ENCODE results near the gene GALNT10. TPM values are rescaled to one million over a fixed set of nuclear protein-coding genes. Genes with fewer than 3 reads are reported as not detected.

GALNT10 gene
- total RNA-seq, 2 donors from 2014 or later: 25.2 to 30.6 TPM

DNA sequence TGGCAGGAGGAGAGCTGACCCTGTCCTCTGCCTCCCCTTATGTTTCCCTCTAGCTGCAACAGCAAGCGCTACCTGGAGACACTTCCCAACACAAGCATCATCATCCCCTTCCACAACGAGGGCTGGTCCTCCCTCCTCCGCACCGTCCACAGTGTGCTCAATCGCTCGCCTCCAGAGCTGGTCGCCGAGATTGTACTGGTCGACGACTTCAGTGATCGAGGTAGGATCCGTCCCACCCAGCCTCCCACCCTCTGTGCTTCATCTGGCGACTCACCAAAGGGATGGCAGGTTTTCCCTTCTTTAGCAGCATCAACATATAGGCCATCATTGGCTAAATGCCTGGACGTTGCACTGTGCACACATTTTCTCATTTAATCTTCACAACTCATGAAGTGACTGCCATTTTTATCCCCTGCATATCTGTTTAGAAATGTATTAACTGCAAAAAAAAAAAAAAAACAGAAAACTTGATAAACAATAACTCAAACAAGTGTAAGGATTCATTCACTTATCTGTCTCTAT, 139.0 kb downstream of the GALNT10 start:
- intact Hi-C loops (cut with DNase I): no loop called here
- DNase-seq (ENCODE audit: low spot score): no peak

DNA sequence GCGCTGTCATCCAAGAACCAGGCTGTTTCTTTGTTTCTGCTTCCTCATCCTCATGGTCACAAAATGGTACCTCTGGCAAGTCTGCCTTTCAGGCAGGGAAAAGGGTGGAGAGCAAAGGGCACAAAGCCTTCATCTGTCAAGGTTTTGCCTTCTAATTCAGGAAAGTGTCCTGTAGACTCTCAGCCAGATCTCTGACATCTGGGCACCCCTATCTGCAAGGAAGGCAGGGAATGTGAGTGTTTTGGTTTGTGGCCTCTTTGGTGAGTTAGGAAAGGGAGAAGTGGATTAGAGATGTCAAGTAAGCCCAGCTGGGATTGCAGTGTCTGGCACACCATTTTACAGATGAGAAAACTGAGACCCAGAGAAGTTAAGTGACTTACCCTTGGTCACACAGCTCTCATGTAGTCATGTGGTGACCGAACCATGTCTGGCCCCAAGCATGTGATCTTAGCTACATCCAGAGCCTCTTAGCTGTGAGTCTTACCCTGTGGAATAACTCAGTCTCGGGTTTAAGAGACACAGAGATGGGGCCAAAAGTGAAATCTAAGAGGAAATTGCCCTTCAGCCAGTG, 139.6 kb downstream of the GALNT10 start:
- no peak for DNase-seq (ENCODE audit: low spot score)
- intact Hi-C loops (cut with DNase I): no loop called here

DNA sequence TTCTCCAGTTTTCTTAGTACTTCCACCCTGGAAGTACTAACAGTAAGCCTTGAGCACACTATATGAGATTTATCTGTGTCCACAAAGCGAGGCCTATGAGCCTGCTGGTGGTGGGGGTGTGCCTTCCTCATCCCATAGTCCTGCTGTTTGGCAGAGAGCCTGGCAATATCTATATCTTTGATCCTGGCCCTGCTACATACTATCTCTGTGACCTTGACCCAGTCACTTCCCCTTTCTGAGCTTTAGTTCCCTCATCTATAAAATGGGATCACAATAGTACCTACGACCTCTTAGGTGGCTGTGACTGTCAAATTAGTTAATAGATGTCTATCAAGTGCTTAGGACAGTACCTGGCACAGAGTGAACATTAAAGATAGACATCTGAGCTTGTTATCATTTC, 140.7 kb downstream of the GALNT10 start:
- intact Hi-C loops (cut with DNase I): no loop called here
- no peak for DNase-seq (ENCODE audit: low spot score)

DNA sequence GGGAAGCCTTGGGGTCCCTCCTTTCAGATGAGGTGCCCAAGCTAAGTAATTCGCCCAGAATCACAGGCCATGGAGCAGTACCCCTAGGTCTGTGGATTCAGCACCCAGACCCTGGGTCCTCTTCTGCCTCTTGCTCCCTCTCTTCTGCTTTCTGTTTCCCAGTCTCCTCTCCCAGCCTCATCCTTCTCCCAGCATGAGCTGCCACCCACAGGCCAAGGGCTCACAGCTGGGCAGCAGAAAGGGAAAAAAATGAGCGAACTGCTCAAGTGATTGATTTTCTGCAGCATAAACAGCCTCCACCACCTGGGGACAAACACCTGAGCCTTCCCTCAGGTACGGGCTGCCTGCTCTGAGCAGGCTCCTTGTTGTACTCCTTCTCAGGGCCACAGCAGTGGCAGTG, 141.4 kb downstream of the GALNT10 start:
- DNase-seq (ENCODE audit: low spot score): no peak
- intact Hi-C loops (cut with DNase I): no loop called here

DNA sequence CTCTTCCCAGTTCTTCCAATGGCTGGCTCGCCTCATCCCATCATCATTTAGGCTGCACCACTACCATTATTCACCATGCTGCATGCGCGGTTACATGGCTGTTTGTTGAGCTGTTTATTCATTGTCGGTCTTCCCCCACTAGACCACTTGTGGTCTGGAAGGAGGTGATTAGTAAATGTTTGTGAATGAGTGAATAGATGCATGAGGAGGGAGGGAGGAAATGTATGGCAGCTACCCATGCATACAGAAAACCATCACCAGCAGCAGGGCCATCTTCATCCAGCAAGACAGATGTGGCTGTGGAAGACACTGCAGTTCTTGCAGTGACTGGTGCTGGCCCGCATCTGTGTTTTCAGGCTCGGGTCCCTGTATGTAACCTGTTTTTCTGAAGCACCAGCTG, 141.9 kb downstream of the GALNT10 start:
- intact Hi-C loops (cut with DNase I): no loop called here
- DNase-seq (ENCODE audit: low spot score): no peak

DNA sequence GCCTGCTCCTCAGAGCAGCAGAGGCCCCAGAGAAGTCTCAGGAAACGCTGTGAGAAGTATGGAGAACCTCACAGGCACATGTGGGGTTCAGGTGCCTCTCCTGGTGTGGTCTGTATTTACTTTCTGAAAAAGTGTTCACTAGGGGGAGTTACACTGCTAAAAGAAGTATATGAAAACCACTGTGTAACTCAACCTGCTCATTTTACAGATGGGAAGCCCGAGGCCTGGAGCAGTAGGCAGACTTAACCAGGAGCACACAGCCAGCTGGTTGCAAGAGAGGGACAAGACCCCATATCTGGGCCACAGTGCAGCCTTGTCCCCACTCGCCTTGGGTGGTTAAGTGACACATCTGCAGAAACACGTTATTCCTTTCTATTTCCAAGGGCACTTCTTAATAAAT, 142.5 kb downstream of the GALNT10 start:
- intact Hi-C loops (cut with DNase I): no loop called here
- DNase-seq (ENCODE audit: low spot score): no peak

DNA sequence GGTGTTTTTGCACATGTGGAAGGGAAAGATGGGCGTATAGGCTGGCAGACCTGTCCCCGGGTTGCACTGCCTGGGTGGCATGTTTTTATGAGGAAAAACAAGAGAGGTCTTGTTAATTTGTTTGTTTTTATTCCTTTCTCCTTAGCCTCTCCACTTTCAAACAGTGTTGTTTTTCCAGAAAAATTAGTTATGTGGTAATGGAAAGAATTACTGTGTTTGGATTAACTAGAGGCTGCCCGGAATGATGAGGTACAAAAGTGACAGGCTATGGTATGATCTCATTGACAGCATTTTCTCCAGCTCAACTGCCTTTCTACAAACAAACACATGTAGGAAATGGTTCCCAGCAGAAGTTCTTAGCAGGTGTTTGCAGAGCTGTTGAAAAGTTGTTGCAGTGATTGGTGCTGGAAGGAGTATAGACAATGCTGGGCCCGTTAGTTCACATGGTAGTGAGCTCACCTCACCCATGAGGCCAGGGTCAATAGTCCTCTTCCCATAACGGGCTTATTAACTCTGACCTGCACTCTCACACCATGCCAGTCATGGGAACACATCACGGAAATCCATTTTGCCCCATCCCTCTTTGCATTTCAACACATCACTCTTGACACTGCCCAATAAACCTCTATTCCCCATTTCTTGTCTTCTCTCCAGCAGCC, 144.0 kb downstream of the GALNT10 start:
- intact Hi-C loops (cut with DNase I): no loop called here
- no peak for DNase-seq (ENCODE audit: low spot score)

DNA sequence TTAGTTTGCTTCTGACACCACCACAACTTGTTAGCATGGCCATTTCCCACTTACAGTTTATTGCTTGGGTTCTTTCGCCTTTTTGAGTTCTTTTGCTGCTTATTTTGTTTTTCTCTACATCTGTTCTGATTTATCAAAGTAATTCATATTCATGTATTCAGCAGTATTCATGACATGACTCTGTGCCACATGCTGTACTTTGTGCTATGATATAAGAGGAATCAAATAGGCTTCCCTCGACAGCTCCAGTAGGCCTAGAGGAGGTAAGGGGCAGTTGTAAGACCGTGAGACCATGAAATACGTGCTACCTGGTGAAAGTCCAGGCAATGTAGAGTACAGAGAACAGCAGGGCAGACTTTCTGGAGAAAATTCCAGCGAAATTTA, 144.5 kb downstream of the GALNT10 start:
- intact Hi-C loops (cut with DNase I): no loop called here
- no peak for DNase-seq (ENCODE audit: low spot score)

DNA sequence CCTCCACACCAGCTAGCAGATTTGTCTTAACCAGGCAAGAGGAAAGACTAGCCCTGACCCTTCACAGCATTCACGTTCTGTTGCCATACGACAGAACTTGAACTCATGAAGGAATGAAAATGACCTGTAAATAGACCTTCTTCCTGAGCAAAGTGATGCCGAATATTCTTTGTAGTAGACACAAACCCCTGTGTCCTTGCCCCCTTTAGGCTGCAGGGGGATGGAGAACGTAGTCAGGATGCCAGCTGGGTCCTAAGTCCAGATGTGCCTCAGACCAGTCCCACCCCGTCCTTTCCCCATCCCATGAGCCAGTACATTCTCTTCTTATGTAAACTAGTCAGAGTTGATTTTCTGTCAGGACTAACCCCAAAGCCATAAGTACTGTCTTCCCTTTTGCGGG, 151.1 kb downstream of the GALNT10 start:
- intact Hi-C loops (cut with DNase I): no loop called here
- no peak for DNase-seq (ENCODE audit: low spot score)

DNA sequence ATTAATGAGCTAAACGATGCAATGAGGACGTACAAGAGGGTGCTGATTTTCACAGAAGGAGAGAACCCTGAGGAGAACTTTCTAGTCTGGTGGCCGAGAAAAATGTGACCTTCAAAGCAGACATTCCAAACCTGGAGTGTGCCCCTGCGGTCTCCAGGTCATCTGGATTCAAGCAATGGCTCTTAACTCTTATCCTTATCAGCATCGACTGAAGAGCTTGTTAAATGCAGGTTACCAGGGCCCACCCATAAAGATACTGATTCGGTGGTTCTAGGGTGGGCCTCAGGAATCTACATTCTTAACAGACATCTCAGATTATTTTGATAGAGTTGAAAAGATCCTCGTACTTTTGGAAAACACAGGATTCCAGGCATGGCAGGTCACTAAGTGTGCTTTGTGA, 151.7 kb downstream of the GALNT10 start:
- intact Hi-C loops (cut with DNase I): no loop called here
- no peak for DNase-seq (ENCODE audit: low spot score)

DNA sequence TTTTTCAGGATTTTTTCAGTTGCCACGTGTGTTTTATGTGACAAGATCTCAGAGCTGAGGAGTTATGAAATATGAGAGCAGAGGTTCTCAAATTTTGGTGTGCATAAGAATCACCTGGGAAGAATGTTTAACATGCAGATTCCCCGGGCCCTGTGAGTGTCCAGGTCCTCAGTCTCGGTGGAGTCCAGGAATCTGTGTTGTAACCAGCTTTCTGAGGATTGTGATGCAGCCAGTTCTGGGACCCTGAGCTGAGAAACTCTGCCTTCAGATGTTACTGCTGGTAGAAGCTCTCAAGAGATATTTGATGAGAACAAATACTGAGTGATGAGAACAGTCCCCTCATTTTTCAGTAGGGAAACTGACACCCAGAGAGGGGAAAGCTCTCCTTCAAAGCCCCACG, 152.4 kb downstream of the GALNT10 start:
- DNase-seq (ENCODE audit: low spot score): no peak
- intact Hi-C loops (cut with DNase I): no loop called here

DNA sequence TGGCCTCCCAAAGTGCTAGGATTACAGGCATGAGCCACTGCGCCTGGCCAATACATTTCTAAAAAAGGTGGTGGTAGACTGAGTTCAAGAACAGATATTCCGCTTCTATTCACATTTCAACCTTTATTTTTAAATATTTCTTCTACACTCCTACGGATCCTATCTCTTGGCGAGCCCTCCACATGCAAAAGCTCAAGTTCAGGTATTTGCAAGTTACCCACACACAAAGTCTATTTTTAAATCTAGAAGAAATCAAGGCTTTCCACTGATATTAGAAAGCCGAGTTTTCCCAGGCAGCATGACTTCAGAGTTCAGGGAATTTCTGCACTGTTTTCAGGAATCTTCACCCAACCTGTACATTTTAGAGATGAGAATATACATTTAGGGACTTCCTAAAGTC, 153.9 kb downstream of the GALNT10 start:
- no peak for DNase-seq (ENCODE audit: low spot score)
- intact Hi-C loops (cut with DNase I): no loop called here

DNA sequence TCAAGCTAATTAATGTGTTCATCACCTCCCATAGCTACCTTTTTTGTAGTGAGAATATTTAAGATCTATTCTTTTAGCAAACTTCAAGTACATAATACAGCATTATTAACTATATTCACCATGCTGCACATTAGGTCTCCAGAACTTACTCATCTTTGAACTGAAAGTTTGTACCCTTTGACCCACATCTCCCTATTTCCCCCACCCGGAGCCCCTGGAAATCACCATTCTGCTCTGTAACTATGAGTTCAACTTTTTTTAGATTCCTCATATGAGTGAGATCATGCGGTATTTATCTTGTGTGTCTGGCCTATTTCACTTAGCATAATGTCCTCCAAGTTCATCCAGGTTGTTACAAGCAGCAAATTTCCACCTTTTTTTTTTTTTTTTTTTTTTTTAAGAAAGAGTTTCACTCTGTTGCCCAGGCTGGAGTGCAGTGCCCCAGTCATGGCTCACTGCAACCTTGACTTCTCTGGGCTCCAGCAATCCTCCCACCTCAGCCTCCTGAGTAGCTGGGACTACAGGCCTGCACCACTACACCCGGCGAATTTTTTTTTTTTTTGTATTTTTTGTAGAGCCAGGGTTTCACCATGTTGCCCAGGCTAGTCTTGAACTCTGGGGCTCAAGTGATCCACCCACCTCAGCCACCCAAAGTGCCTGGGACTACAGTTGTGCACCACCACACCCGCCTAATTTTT, 154.9 kb downstream of the GALNT10 start:
- intact Hi-C loops (cut with DNase I): no loop called here
- DNase-seq (ENCODE audit: low spot score): no peak

DNA sequence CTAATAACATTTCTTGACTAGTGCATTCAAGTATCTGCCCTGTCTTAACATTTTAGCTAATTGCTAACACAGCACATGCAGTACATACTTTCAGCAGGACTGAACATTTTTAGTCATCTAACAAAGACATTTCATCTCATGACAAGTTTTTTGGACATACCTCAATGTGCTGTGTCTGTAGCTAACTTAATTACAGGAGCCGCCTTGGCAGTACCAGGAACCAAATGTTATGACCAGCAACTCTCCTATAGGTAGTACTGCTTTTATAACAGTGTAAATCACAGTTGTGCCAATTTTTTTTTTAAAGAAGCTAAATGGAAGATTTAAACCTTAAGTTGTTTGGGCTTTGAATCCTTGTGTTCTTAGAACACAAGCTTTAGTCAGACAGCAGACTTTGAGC, 155.9 kb downstream of the GALNT10 start:
- intact Hi-C loops (cut with DNase I): no loop called here
- DNase-seq (ENCODE audit: low spot score): no peak

DNA sequence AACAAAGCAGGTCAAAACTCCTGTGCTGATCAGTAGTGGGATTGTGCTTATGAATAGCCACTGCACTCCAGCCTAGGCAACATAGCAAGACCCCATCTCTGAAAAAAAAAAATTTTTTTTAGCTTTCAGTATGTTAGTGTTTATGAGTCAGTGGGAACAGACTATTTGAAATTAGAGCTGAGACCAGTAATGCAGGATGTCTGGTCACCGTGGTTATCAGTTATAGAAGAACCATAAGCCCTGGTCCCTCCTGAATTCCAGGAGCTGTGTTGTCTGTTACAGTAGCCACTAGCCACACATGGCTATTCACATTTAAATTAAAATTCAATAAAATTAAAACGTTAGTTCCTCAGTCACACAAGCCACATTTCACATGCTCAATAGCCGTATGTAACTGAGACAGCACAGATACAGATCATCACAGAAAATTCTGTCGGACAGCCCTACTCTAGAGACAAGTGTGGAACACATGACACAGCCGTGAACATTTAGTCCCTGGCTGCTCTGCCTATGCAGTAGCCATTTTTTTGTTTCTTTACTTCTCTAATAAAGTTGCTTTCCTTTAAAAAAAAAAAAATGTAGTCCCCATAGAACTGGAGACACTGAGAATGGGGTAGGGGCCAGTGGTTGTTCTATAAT, 159.2 kb downstream of the GALNT10 start:
- no peak for DNase-seq (ENCODE audit: low spot score)
- intact Hi-C loops (cut with DNase I): loop anchor here in 1 of 2 donors (5.0 kb wide), 1 partner anchor 608 kb away; no protein-coding TSS in a partner anchor

DNA sequence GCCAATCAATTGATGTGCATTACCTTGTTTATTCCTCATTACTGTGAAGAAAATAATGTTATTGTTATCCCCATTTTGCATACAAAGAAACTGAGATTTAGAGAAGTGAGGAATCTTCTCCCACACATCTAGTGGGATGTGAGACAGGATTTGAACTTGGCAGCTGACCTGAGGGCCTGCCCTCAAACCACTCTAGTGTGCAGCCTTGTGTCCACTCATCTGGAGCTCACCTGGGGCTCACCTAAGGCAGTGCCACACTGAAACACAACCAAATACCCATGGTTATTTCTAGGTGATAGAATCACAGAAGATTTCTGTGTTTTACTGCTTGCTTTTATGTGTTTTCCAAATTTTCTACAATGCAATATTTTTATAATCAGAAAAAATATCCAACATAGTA, 160.6 kb downstream of the GALNT10 start:
- DNase-seq (ENCODE audit: low spot score): no peak
- intact Hi-C loops (cut with DNase I): loop anchor here in 1 of 2 donors (5.0 kb wide), 1 partner anchor 606 kb away; no protein-coding TSS in a partner anchor

DNA sequence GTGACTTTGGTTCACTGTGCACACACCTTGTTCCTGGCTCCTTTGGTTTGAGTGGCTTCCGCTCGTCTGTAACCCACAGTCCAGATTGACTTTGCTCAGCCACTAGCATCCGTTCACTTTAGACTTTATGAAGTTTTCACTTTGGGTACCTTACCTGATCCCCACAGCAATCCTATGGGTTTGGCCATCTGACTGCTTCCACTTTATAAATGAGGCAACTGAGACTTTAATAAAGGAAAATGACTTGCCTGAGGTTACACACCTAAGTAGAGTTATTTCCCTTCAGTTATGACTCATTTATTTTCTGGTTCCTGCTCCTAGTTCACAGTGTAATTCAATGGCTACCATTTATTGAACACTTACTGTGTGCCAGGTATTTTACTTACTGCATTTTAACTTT, 161.0 kb downstream of the GALNT10 start:
- no peak for DNase-seq (ENCODE audit: low spot score)
- intact Hi-C loops (cut with DNase I): loop anchor here in 1 of 2 donors (5.0 kb wide), 1 partner anchor 606 kb away; no protein-coding TSS in a partner anchor

DNA sequence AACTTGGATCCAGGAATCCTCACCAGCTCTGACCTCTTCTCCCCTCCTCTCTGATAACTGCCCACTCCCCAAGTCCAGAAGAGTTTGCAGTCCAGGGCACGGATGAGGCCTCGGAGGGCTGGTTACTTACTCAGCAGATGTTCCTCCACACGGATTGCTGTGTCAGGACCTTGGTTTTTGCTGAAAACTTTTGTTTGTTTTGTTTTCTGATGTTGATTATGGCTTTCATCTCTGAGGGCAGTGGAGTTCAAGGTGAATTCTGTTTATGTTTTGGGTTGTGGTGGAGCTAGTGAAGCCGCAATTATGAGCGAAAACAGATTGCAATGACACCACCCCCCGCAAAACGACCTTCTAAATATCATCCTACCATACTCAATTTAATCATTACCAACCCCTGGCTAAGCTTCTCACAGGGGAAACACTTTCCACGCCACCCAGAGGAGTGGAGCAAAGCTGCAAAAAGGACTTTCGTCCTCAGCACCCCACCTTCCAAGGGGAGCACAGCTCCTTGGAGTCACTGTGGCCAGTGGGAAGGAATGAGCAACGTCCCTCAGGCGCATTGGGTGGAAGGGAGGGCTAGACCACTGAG, 162.5 kb downstream of the GALNT10 start:
- no peak for DNase-seq (ENCODE audit: low spot score)

DNA sequence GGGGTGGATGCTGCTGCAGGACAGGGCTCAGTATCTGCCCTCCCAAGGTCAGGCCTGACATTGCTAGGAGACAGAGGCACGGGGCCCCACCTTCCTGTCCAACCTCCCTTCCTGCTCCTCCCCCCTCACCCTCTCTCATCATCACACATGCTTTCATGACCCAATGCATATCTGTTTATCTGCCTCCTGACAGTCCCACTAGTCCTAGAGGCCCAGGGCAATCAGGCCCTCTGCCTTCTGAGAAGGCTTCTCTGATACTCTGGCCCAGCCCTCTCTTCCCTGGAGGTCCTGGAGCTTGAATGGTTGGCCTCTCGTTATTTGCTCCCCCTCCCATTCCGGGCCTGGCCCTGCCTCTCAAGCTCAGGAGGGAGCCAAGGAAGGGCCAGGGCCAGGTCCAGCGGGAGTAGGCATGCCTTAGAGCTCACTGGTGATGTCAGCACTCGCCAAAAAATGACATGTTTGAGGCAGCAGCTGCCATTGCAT, 164.6 kb downstream of the GALNT10 start:
- no peak for DNase-seq (ENCODE audit: low spot score)
- intact Hi-C loops (cut with DNase I): no loop called here

More for the DNA sequence above, 162.5 kb downstream of the GALNT10 start:
- intact Hi-C loops (cut with DNase I): loop anchor here in 1 of 2 donors (5.0 kb wide), 1 partner anchor 604 kb away; no protein-coding TSS in a partner anchor
